AG04449 (cell line): ENCODE measurements around the gene UCK1.

Source experiments
- CTCF ChIA-PET: fragments of 350-600 bp; formaldehyde crosslinking; extraction: SDS; loops from one replicate; lab custom pipeline; 2021; ENCODE audit warnings: antibody characterized with exemption; lab: Yijun Ruan, JAX
- POLR2A ChIA-PET: fragments of 400-600, 350-600 bp; formaldehyde crosslinking; extraction: SDS; loops from one replicate; lab custom pipeline; 2020; ENCODE audit warnings: antibody characterized with exemption, inconsistent platforms; lab: Yijun Ruan, JAX
- DNase-seq: peaks from one replicate; pipeline ENCODE4 v3.0.0-alpha.2; 2010; ENCODE audit warnings: low read depth, low spot score
- H3K4me3 ChIP-seq: 2 replicates; pipeline ENCODE4 v1.5.1; 2011; ENCODE audit warnings: low read depth, mild to moderate bottlenecking, control low read depth, low read length
- TF ChIP-seq, protein P1 (sequence below): IDR thresholded peaks from one replicate; pipeline ENCODE4 v1.5.1; 2011; ENCODE audit warnings: mild to moderate bottlenecking, moderate library complexity, low read length, control low read depth, inconsistent platforms; ENCODE audit not compliant: insufficient read depth; ENCODE audit errors: missing control alignments

UCK1 gene

DNA sequence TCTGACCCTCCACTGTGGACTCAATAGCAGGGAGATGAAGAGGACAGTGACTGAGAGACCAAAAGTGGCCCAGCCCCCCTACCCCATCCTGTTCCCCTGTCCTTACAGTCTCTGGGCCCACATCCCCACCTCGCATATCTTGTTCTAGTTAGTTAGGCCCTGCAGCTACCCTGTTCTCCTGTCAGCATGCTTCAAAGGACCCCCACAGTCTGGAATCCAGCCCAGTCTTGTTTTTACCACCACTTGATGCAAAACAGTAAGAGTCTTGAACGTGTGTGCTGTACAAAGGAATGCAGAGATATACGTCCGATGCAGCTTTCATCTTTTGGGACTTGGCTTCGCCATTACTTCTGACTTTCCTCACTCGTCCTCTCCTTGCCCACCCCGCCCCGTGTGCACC, 40.5 kb downstream of the UCK1 start:
- H3K4me3 ChIP-seq = no peak overlapping the region
- TF ChIP-seq, protein P1, sequence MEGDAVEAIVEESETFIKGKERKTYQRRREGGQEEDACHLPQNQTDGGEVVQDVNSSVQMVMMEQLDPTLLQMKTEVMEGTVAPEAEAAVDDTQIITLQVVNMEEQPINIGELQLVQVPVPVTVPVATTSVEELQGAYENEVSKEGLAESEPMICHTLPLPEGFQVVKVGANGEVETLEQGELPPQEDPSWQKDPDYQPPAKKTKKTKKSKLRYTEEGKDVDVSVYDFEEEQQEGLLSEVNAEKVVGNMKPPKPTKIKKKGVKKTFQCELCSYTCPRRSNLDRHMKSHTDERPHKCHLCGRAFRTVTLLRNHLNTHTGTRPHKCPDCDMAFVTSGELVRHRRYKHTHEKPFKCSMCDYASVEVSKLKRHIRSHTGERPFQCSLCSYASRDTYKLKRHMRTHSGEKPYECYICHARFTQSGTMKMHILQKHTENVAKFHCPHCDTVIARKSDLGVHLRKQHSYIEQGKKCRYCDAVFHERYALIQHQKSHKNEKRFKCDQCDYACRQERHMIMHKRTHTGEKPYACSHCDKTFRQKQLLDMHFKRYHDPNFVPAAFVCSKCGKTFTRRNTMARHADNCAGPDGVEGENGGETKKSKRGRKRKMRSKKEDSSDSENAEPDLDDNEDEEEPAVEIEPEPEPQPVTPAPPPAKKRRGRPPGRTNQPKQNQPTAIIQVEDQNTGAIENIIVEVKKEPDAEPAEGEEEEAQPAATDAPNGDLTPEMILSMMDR = no peak
- ChIA-PET POLR2A (interaction anchor here (0.6 kb wide), 1 partner anchor 27 kb away, joined by 3 read pairs; no protein-coding TSS in a partner anchor), CTCF (interaction anchor here (1.3 to 1.9 kb wide), 3 partner anchors 9 to 141 kb away, joined by 3 to 7 read pairs (median 4); no protein-coding TSS in a partner anchor)
- DNase-seq = no peak

DNA sequence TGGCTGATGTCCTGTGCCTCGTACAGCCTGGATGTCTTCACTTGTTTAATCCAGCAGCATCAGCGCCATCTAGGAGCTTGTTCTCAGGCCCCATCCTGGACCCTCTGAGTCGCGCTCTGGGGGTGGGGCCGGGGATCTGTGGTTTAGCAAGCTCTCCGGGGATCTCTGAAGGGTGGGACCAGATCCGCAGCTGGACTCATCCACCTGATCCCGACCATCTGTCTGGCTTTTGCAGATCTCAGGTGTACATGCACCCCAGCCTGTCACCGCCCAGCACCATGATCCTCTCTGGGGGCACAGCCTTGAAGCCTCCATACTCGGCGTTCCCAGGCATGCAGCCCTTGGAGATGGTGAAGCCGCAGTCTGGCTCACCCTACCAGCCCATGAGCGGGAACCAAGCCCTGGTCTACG, 43.4 kb downstream of the UCK1 start:
- DNase-seq = no peak
- ChIA-PET POLR2A (no interaction called here), CTCF (interaction anchor here (0.7 to 1.6 kb wide), 3 partner anchors 10 to 138 kb away, joined by 3 to 6 read pairs (median 4); no protein-coding TSS in a partner anchor)
- H3K4me3 ChIP-seq = no peak overlapping the region
- TF ChIP-seq, protein P1 = no peak

GRCh38 chr9:131487001-131487400, 44.1 kb downstream of the UCK1 start:
- CTCF ChIA-PET = interaction anchor here (0.9 to 1.6 kb wide), 2 partner anchors 9 to 137 kb away, joined by 4 to 6 read pairs; no protein-coding TSS in a partner anchor
- TF ChIP-seq, protein P1 = no peak
- no peak overlapping the region for H3K4me3 ChIP-seq
- POLR2A ChIA-PET = no interaction called here
- no peak for DNase-seq

- no peak overlapping the region for H3K4me3 ChIP-seq
- no peak for DNase-seq
- CTCF ChIA-PET = interaction anchor here (1.6 to 12.9 kb wide), 2 partner anchors 8 to 136 kb away, joined by 6 to 119 read pairs; no protein-coding TSS in a partner anchor
- TF ChIP-seq, protein P1 = no peak
- POLR2A ChIA-PET = no interaction called here
Observed at GRCh38 chr9:131485728-131486422, 45.2 kb downstream of the UCK1 start.

DNA sequence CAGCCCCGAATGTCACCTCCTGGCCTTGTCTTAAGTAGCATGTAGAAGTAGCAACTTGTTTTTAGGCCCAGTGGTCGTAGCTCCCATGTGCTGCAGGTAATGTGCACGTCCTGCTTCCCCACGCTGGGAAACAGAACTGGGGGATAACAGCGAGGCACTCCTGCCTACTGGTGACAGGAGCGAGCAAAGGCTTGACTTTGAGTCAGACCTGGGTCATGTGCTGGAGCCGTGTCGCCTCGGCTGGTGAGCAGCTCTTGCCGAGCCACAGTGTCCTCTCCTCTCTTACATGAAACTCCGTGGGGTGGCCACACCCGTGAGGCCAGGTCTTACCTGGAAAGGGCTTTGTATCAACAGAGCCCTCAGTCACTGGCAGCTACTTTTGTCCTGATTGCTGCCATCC, 45.9 kb downstream of the UCK1 start:
- no peak overlapping the region for H3K4me3 ChIP-seq
- POLR2A ChIA-PET = no interaction called here
- CTCF ChIA-PET = interaction anchor here (12.9 kb wide), 1 partner anchor 136 kb away, joined by 119 read pairs; no protein-coding TSS in a partner anchor
- no peak for DNase-seq
- TF ChIP-seq, protein P1 = no peak

- TF ChIP-seq, protein P1 = no peak
- ChIA-PET CTCF (interaction anchor here (12.9 kb wide), 1 partner anchor 135 kb away, joined by 119 read pairs; no protein-coding TSS in a partner anchor), POLR2A (no interaction called here)
- DNase-seq = no peak
- H3K4me3 ChIP-seq = no peak overlapping the region
Observed at GRCh38 chr9:131484560-131485185, 46.4 kb downstream of the UCK1 start.
